Ovary (tissue), 3 donors: ENCODE results near the gene APC.

Experiments
- EP300 ChIP-seq: sonication (generic); formaldehyde crosslinking; IDR thresholded peaks from one replicate; pipeline ENCODE4 v1.6.1; 2017; ENCODE audit warnings: antibody characterized with exemption
- POLR2A ChIP-seq: fragments of 450-650 bp; IDR thresholded peaks from one replicate; pipeline ENCODE4 v1.6.1; 2017; ENCODE audit warnings: antibody characterized with exemption, mild to moderate bottlenecking, moderate library complexity
- TF ChIP-seq, protein P1 (sequence below), 3 donors: fragments of 450-650 bp in 2 of 3; fragments of 200-600 bp in 1 of 3; IDR thresholded peaks; one replicate each; pipeline versions ENCODE4 v1.5.1 to v1.8.0; 2016 to 2022; ENCODE audit warnings: antibody characterized with exemption in 3 of 3, mild to moderate bottlenecking in 1 of 3
- donor health status: DM: no; HTN: no; CAD: no.

DNA sequence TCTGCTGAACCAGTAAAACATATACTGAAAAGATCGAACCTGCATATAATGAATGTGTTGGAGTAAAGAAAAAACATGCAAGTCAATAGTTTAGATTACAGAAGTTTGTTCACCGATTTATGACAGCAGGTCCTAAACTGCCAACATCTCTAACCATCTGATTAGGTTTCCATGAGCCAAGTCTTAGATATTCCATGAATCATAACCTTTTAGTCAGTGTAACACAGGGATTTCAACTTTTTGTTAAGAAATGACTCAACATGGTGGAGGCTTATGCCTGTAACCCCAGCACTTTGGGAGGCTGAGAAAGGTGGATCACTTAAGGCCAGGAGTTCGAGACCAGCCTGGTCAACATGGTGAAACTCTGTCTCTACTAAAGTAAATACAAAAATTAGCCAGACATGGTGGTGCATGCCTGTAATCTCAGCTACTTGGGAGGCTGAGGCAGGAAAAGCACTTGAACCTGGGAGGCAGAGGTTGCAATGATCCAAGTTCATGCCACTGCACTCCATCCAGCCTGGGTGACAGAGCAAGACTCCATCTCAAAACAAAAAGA lies 38.7 kb downstream of the APC start:
- TF ChIP-seq, protein P1, sequence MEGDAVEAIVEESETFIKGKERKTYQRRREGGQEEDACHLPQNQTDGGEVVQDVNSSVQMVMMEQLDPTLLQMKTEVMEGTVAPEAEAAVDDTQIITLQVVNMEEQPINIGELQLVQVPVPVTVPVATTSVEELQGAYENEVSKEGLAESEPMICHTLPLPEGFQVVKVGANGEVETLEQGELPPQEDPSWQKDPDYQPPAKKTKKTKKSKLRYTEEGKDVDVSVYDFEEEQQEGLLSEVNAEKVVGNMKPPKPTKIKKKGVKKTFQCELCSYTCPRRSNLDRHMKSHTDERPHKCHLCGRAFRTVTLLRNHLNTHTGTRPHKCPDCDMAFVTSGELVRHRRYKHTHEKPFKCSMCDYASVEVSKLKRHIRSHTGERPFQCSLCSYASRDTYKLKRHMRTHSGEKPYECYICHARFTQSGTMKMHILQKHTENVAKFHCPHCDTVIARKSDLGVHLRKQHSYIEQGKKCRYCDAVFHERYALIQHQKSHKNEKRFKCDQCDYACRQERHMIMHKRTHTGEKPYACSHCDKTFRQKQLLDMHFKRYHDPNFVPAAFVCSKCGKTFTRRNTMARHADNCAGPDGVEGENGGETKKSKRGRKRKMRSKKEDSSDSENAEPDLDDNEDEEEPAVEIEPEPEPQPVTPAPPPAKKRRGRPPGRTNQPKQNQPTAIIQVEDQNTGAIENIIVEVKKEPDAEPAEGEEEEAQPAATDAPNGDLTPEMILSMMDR (IDR thresholded peaks at IDR 0.05), result no peak
- TF ChIP-seq POLR2A, result no peak
- TF ChIP-seq EP300, result no peak
